GM15510 (cell line): ENCODE data around the gene TEDC1.

Experiments used
- POLR2A ChIP-seq: IDR thresholded peaks from 3 replicates; pipeline ENCODE4 v1.6.1; 2011; ENCODE audit warnings: borderline replicate concordance; ENCODE audit not compliant: insufficient read length; ENCODE audit errors: extremely low read depth

Gene TEDC1

DNA sequence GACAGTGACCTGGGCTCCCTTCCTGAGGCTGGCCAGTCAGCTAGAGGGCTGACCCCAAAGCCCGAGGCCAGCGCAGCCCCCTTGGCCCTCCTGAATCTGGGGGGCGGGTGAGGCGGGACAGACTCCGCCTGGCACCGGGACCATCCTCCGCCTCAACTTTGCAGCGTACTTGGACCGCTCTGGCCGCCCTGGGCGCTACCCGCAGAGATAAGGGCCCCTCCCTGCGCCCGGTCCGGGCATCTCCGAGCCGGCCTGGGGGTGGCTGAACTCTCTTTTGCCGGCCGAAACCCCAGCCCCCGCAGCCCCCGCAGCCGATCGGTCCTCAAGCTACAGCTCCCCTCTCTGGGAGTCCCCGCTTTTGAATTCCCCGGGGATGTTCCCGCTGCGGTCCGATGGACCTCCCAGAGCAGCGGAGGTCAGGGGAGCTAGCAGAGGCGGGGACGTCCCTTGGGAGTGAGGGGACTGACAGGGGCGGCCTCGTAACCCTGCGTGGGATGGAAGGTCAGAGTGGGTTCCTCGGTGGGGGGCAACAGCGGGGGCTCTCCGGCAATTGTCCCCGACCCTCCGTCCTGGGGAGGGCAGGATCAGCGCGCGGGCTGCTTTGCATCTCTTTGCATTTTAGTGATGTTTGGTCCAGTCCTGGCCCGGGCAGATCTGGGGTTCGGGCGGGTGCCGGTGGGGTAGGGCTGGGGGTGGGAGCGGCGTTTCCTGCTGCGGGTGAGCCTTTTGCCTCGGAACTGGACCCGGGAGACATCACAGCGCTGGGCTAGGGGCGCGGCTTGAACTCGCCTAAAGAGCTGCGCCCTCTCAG, 4.7 kb upstream of the TEDC1 start, which contains the start of gene CRIP1:
TSS of gene CRIP1 (plus strand) at position 724 of the 811 bp plus-strand sequence. CDS start 374 bp downstream, outside the sequence.
- TF ChIP-seq POLR2A, result no peak

DNA sequence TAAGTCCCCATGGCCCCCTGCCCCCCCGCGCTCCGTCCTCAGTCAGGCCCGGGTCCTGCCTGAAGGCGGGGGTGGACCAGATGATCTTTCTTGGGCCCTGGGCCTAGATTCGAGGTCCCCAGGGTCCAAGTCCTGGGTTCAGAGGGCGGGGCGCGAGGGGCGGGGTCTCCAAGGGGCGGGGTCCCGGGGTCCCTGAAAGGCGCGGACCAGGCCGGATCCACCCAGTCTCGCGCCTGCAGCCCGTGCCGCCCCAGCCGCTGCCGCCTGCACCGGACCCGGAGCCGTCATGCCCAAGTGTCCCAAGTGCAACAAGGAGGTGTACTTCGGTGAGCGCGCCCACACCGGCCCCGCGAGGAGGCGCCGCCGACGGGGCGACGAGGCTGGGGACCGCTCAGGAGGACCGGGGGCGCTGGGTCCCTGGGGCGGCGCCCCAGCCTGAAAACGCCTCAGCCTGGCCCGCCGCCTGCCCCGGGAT, 4.0 kb upstream of the TEDC1 start:
- TF ChIP-seq POLR2A, result peak; percentile 84

DNA sequence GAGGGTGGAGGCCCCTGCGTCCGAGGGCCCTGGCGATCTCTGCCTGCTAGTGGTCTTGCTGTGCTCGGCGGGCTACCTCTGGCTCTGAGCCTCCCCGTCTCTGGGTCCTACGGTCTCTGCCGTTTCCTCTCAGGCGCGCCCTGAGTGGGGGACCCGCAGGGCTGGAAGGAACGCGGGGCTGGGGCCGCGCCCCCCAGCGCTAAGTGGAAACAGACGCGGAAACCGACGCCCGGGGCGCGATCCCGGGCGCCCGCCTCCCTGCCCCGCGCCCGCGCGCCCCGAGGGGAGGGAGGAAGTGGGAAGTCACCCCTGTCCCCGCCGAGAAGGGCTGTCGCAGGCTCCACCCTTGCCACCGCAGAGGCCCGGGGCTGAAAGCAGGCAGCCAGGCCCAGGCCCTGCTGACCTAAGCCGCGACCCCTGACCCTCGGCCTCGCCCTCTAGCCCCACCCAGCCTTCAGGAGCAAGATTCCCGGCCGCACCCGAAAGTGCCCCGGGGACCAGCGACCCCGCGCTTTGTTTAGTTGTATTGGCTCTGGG, 3.5 kb upstream of the TEDC1 start:
- peak; percentile 7 for TF ChIP-seq POLR2A

DNA sequence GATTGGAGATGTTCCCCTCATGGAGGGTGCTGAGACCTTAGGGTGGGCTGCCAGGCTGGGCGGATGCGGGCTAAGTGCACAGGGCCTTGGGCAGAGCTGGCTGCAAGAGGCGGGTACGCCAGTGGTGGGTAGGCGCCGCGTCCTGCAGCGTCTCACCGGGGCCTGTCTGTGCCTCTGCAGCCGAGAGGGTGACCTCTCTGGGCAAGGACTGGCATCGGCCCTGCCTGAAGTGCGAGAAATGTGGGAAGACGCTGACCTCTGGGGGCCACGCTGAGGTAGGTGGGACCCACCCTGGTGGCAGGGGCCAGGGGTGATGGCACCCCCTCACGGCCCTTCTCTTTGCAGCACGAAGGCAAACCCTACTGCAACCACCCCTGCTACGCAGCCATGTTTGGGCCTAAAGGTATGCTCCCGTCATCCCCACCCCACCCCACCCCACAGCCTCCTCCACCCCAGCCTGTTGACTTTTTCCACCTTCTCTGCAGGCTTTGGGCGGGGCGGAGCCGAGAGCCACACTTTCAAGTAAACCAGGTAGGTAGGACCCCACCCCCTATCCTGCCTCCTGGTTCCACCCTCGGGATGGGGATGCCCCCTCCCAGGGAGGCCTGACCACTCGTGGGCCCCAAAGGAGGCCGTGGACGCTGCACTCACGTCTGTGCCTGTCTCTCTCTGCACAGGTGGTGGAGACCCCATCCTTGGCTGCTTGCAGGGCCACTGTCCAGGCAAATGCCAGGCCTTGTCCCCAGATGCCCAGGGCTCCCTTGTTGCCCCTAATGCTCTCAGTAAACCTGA, 2.9 kb upstream of the TEDC1 start:
- TF ChIP-seq POLR2A, result no peak

DNA sequence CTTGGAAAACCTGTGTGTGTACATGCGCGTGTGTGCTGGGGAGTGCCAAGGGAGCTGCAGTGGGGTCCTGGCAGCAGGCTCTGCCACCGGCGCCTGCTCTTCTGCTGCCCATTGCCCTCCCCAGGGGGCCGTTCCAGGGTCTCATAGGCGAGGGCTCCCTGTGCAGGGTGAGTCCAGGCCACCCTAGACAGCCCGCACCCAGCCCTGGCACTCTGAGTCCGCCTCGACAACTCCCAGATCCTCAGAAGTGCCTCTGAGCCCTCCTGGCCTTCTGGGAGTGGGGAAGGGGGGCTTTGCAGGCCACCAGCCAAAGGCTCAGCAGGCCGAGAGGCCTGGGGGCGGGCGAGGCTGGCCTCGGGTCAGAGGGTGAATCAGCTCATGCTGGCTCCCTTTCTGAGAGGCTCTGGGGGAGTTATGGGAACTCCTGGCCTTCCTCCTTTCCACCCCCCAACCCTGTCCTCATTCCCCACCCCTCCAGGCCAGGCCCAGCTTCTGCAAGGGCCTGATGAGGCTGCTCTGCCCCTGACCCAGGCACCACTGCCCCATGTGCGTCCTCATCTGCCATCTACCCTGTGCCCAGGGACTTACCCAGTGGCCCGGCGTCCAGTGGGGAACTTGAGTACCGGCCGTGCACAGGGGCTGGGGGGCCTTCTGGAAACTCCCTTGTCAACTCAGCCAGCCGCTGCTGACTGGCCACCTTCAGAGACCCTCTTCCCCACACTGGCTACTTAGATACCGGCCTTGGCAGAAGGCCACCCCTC, 2.1 kb upstream of the TEDC1 start:
- TF ChIP-seq POLR2A, result no peak

DNA sequence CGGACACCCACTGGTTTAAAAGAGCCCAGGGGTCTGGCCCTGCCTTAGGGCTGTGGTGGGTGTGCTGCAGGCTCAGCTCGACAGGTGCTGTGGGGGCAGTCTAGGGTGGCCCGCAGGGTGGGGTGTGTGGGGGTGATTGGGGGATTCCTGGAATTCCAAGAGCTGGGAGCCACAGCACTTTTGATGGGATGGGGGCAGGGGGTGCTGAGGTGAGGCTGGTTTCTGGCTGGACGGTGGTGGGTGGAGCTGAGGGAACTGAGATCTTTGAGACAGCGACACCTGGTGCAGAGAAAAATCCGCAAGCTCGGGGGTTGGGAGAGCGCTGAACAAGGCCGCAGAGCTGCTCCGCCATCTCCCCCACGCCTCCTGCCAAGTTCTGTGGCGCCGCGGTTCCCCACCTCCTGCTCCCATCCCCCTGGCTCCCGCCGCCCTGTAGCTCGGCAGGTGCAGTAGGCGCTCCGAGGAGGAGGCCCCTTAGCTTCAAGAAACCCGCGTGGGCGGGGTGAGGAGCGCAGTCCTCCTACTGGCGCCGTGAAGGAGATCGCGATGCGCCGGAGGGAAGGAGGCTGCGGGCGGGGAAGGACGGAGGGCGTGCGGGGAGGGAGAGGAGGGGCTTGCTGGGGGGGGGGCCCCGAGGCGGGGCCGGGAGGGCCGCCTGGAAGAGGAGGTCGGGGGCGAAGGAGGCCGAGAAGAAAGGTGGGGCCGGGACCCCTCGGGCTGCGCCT, 1.3 kb upstream of the TEDC1 start:
- no peak for TF ChIP-seq POLR2A

DNA sequence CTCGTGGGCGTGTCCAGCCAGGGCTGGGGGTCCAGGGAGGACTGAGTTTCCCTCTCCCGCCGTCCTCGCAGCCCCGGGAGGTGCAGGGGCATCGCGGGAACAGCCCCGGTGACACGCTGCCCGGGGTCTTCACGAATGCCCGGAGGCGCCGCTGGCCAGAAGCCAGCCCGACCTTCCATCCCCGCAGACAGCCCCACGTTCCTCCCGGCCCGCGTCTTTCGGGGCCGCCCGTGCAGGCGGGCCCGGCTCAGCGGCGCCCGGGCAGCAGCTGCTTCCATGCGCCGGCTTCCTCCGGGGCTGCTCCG, 827 bp upstream of the TEDC1 start:
- TF ChIP-seq POLR2A, result no peak

DNA sequence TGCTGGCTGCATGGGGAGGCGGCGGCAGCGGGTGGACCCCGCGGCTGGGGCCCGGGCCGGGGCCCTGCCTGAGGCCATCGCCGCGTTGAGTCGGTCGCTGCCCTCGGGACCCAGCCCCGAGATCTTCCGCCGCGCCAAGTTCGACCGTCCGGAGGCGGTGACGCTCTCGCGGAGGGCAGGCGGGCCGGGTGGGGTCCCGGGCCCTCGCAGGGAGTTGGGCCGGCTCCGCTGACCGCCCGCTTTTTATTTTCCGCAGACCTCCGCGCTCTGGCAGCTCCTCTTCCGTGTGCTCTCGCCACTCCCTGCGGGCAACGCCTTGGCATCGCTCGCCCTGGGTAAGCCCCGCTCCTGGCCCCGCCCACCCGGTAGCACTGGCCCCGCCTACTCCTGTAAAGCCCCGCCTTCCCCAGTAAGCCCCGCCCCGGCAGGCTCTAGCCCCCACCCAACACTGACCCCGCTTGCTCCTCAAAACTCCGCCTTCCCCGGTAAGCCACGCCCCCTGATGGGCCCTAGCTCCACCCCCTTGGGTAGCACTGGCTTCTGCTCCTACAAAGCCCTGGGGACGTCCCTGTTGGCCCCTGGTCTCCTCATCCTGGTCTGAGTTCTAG, 424 bp downstream of the TEDC1 start:
- TF ChIP-seq POLR2A, result no peak

DNA sequence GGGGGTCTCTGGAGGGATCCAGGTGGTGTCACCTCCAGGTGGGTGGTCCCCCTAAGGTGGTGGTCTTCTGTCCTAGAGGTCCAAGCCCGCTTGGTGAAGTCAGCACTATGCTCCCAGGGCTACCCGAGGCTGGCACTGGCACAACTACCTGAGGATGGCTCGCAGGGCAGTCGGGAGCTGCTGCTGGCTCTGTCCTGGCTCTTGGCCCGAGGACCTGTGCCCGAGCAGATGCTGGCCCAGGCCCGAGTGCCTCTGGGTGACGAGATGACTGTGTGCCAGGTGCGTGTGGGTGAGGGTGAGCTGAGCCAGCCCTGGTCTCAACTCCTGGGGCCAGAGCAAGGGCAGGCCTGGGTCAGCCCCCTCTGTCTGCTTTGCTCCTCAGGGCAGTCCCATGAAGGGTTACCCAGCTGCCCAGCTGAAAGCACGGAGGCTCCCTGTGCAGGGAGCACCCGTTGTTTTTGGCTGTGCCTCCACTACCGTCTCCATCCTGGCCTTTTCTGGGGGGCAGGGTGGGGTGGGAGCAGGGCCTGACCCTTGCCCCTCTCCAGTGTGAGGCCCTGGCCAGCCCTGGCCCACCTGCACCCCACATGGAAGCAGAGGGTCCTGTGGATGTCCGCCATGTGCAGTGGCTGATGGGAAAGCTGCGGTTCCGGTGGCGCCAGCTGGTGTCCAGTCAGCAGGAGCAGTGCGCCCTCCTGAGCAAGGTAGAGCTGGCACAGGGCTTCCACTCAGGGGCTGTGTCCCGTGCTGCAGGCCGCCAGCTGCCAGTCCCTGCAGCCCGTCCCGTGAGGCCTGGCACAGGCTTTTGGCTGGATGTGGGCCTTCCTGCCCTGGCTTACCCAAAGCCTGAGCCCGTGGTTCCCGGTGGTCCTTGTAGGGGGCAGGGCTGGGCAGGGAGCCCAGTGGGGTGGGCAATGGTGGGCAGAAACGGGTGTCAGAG, 1.3 kb downstream of the TEDC1 start:
- TF ChIP-seq POLR2A, result no peak

DNA sequence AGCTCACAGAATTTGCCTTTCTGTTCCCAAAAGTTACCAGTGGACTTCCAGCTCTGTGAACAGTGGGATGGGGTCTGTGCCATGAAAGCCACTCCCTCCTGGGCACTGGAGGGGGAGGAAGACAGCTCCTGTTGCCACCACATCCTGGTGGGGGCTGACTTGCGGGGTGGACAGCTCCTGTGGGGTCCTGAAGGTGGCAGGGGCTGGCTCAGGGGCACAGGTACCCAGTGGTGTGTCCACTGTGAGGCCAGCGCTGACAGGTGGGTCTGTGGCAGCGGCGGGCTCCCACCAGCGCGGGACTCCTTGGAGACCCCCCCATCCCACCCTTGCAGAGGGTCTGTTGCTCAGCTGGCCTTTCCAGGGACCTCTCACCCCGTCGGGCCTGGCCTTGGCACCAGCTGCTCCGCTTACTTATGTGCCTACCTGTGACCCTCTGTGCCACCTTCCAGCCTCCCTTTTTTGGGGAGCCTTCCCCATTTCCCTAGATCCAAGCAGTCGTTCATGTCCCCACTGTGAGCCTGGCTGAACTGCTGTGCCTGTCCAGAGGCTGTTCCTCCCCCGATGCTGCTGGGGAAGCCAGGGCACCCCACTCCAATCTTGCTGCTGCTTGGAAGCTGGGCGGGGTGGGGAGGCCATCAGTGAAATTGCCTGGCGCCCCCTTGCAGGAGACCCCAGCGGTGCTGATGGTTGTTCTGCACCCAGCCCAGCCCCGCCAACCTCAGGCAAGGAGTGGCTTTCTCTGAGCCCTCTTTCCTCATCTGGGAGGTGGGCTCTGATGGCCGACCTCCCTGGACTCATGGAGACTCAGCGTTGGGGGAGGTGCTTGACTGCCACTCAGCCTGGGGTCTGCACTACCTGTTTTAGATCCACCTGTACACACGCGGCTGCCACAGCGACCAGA, 2.2 kb downstream of the TEDC1 start:
- no peak for TF ChIP-seq POLR2A

DNA sequence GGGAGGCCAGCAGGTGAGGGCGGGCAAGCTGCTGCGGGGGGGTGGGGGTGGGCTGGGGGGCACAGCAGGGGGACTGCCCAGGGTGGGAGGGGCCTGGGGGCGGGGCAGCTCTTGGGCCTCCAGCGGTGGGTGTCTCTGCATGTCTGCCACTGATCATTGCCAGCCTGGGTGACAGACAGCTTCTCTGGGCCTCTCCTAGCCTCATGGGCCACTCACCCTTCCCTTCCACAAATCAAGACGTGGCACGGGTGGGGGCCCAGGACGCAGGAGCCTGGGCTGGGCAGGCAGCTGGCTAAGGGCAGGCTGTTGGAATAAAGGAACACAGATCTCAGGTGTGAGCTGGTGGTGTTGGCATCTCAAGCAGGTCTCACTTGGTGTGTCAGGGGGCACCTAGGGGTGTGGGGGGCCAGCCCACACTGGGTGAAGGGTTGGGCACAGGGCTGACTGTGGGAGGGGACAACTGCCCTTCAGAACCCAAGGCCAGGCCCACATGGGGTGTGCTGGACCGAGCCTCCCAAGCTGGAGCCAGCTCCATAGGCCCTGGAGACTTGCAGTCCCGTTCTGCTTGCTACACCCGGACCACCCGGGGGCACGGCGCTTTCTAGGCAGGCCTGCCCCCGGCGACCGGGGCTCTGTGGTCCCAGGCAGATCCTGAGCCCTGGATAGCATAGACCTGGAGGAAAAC, 3.0 kb downstream of the TEDC1 start:
- TF ChIP-seq POLR2A, result no peak

DNA sequence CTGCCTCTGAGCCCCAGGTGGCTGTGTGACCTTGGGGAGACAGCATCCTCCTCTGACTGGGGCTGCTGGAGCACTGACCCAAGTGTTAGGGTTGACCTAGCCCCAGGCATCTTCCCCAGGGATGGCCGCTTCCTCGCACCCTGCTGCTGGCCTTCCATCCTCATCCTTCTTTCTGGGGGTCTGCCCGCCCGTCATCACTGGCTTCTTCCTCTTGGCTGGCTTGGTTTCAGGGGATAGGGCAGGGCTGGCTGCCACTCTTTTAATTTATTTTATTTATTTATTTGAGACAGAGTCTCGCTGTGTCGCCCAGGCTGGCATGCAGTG, 3.5 kb downstream of the TEDC1 start:
- no peak for TF ChIP-seq POLR2A
